Measurements from ENCODE around the gene GBA2. TPM values are rescaled to one million over a fixed set of nuclear protein-coding genes. Genes with fewer than 3 reads are reported as not detected.

Gene GBA2
- total RNA-seq, 4 donors from 2014 or later = 263 to 474 (median 436) TPM

DNA sequence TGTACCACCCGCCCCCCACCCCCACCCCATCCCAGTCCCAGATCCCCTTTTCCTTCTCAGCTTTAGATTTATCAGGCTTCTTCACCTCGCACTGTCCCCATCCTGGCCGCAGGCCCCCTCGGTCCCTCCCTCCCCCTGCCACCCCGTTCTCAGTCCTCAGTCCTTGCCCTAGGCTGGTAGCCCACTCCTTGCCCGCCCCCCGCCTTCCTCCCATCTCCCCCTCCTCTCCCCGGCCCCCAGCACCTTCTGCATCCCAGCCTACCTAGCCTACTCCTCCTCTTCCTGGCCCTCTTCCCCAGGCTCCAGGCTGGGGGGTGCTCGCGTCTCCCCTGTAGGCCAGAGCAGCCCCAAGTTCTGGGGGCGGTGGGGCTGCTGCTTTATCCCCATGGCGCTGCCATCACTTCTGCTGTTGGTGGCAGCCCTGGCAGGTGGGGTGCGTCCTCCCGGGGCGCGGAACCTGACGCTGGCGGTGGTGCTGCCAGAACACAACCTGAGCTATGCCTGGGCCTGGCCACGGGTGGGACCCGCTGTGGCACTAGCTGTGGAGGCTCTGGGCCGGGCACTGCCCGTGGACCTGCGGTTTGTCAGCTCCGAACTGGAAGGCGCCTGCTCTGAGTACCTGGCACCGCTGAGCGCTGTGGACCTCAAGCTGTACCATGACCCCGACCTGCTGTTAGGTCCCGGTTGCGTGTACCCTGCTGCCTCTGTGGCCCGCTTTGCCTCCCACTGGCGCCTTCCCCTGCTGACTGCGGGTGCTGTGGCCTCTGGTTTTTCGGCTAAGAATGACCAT lies 43.2 kb upstream of the GBA2 start:
- Histone ChIP-seq H3K27me3 (no peaks in the 10 kb centered on the region), H3K27ac (peak overlapping the region; percentile 7 to 76 (median 48)), H3K36me3 (no peaks in the 10 kb centered on the region), H3K4me3 (peak overlapping the region; percentile 20 to 55 (median 38)), H3K9me3 (no peaks in the 10 kb centered on the region), H3K4me1 (peaks cover 0 to 27% (median 0%) of the 10 kb centered on the region in 4 donors)
- no peak for DNase-seq
- TF ChIP-seq CTCF (IDR thresholded peaks at IDR 0.05) (no peak), POLR2A (IDR thresholded peaks at IDR 0.05) (no peak)

- Histone ChIP-seq H3K4me1 (peaks cover 0 to 27% (median 0%) of the 10 kb centered on the region in 4 donors), H3K9me3 (no peaks in the 10 kb centered on the region), H3K36me3 (no peaks in the 10 kb centered on the region), H3K27me3 (no peaks in the 10 kb centered on the region), H3K27ac (peak within 1 kb of the TSS; percentile 7 to 76 (median 48)), H3K4me3 (peak within 1 kb of the TSS; percentile 20 to 55 (median 38))
- TF ChIP-seq POLR2A (IDR thresholded peaks at IDR 0.05) (no peak), CTCF (IDR thresholded peaks at IDR 0.05) (no peak)
- no peak for DNase-seq
Observed at GRCh38 chr9:35791297-35791921, 42.4 kb upstream of the GBA2 start, which contains the start of gene NPR2. NPR2 (plus strand) TSS chr9:35791591; CDS start chr9:35792409, 818 bp downstream.

GRCh38 chr9:35790385-35791296 lies 41.6 kb upstream of the GBA2 start:
- Histone ChIP-seq H3K36me3 (no peaks in the 10 kb centered on the region), H3K27me3 (no peaks in the 10 kb centered on the region), H3K4me1 (peaks cover 0 to 27% (median 0%) of the 10 kb centered on the region in 4 donors), H3K27ac (peak overlapping the region in 2 of 4 donors; percentile 70 to 76), H3K9me3 (no peaks in the 10 kb centered on the region), H3K4me3 (peak overlapping the region; percentile 20 to 55 (median 38))
- DNase-seq = peak; percentile 54 to 83 (median 60)
- TF ChIP-seq CTCF (IDR thresholded peaks at IDR 0.05) (peak; percentile 78 to 94 (median 87)), POLR2A (IDR thresholded peaks at IDR 0.05) (no peak)

GRCh38 chr9:35790025-35790384 lies 41.0 kb upstream of the GBA2 start:
- Histone ChIP-seq H3K27ac (no peak overlapping the region), H3K4me1 (peaks cover 0 to 22% (median 0%) of the 10 kb centered on the region in 4 donors), H3K36me3 (no peaks in the 10 kb centered on the region), H3K4me3 (no peak overlapping the region), H3K27me3 (no peaks in the 10 kb centered on the region), H3K9me3 (no peaks in the 10 kb centered on the region)
- DNase-seq = no peak
- no peak for TF ChIP-seq POLR2A (IDR thresholded peaks at IDR 0.05)
- TF ChIP-seq CTCF (IDR thresholded peaks at IDR 0.05) = no peak

DNA sequence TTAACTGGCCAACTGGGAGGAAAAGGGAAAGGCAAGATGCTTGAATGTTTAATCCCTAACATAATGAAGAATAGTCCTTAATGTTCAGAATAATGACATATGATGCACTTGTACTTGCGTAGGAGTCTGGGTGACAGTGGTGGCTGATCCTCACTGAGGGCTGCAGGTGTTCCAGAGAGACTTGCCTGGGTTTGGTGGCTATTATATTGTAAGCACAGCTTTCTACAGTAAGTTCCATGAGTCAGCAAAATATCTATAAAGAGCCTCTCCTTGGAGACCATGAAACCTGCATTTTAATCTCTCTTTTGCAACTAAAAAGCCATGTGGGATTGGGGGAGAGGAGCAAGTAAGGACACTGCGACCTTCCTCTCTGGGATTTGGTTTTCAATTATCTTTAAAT lies 40.5 kb upstream of the GBA2 start:
- DNase-seq = no peak
- no peaks in the 10 kb centered on the region for H3K27me3 ChIP-seq
- H3K4me3 ChIP-seq = no peak overlapping the region
- no peaks in the 10 kb centered on the region for H3K9me3 ChIP-seq
- H3K36me3 ChIP-seq = no peaks in the 10 kb centered on the region
- H3K27ac ChIP-seq = no peak overlapping the region
- TF ChIP-seq CTCF (IDR thresholded peaks at IDR 0.05) = no peak
- no peak for TF ChIP-seq POLR2A (IDR thresholded peaks at IDR 0.05)
- peaks cover 0 to 20% (median 0%) of the 10 kb centered on the region in 4 donors for H3K4me1 ChIP-seq

Measured in Peyer's patch (tissue), 4 donors.